Panc1 (cell line): ENCODE results near the gene PSENEN.

Experiments used
- CTCF ChIP-seq: fragments of 450-650 bp; IDR thresholded peaks from 2 replicates; pipeline ENCODE4 v1.5.1; 2017; ENCODE audit warnings: mild to moderate bottlenecking
- REST ChIP-seq, 2 experiments: IDR thresholded peaks; 2 replicates each; pipeline ENCODE4 v1.6.1; 2011 to 2012; ENCODE audit warnings: low read depth in 2 of 2, control low read depth in 1 of 2, low read length in 1 of 2, mild to moderate bottlenecking in 1 of 2, moderate library complexity in 1 of 2; ENCODE audit not compliant: insufficient read depth in 1 of 2
- SIN3A ChIP-seq: IDR thresholded peaks from 2 replicates; pipeline ENCODE4 v1.6.1; 2012; ENCODE audit warnings: low read depth, mild to moderate bottlenecking, low read length, moderate library complexity, borderline replicate concordance; ENCODE audit not compliant: insufficient read depth

DNA sequence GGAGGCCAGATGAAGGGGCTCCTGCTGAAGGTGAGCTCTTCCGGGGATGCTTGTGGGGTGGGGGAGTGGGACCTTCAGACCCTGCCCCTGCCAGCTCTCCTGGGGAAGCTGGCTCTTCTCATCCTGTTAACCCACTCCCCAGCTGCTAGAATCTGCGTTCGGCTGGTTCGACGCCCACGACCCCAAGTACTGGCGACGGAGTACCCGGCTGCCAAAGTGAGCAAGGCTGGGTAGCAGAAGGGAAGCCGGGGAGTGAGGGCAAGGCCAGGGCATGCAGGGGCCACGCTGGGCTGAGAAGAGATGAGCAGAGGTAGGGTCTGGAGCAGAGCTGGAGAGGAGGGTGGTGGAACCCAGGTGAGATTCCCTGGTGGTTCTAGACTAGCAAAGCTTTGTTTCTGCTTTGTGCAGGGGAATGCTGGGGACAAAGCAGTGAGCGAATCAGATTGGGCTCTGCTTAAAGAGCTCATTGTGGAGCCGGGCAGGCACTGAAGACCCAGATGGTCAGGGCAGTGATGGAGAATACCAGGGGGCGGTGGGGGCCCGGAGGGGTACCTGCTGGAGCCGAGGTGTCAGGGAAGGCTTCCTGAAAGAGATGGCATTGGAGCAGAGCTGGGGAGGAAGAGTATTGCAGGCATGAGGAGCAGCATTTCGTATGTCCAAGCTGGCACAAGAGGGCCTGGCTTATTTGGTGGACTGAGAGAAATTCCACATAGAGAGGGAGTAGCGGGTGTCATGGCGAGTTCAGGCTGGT is 17.3 kb upstream of the PSENEN start:
- TF ChIP-seq CTCF (no peak), REST (IDR thresholded peaks at IDR 0.05; ENCODE audit: insufficient read depth in 1 of 2, low read depth in 2 of 2, low read length in 1 of 2) (no peak), SIN3A (no peak)
